ENCODE data around the gene SYNPO2.

The SYNPO2 gene

GRCh38 chr4:118883861-118884260, 4.8 kb upstream of the SYNPO2 start:
- Histone ChIP-seq H3K27ac (no peak overlapping the region), H3K4me3 (no peak overlapping the region)
- no peak for DNase-seq (ENCODE audit: low spot score)
- TF ChIP-seq CTCF (IDR thresholded peaks at IDR 0.05) = no peak

- H3K4me3 ChIP-seq = no peak overlapping the region
- no peak for DNase-seq (ENCODE audit: low spot score)
- no peak for TF ChIP-seq CTCF (IDR thresholded peaks at IDR 0.05)
- H3K27ac ChIP-seq = no peak overlapping the region
These were observed 3.9 kb upstream of the SYNPO2 start for GRCh38 chr4:118884716-118885115.

GRCh38 chr4:118889312-118889691, 648 bp downstream of the SYNPO2 start:
- H3K4me3 ChIP-seq = peak overlapping the region; percentile 83
- TF ChIP-seq CTCF (IDR thresholded peaks at IDR 0.05) = no peak
- H3K27ac ChIP-seq = peak overlapping the region; percentile 87 to 89
- DNase-seq (ENCODE audit: low spot score) = no peak

- TF ChIP-seq CTCF (IDR thresholded peaks at IDR 0.05) = no peak
- H3K27ac ChIP-seq = peak overlapping the region; percentile 87 to 91
- no peak for DNase-seq (ENCODE audit: low spot score)
- H3K4me3 ChIP-seq = peak overlapping the region; percentile 58
These were observed 5.4 kb downstream of the SYNPO2 start for GRCh38 chr4:118894034-118894433.

GRCh38 chr4:118898221-118898620, 9.6 kb downstream of the SYNPO2 start:
- Histone ChIP-seq H3K27ac (peak overlapping the region; percentile 87 to 90), H3K4me3 (peak overlapping the region; percentile 49)
- no peak for DNase-seq (ENCODE audit: low spot score)
- no peak for TF ChIP-seq CTCF (IDR thresholded peaks at IDR 0.05)

- DNase-seq (ENCODE audit: low spot score) = peak; percentile 80
- H3K4me3 ChIP-seq = peak overlapping the region; percentile 49
- TF ChIP-seq CTCF (IDR thresholded peaks at IDR 0.05) = no peak
- peak overlapping the region; percentile 87 to 90 for H3K27ac ChIP-seq
These were observed 10.1 kb downstream of the SYNPO2 start for GRCh38 chr4:118898684-118899138.

GRCh38 chr4:118904418-118904817, 15.8 kb downstream of the SYNPO2 start:
- Histone ChIP-seq H3K27ac (peak overlapping the region; percentile 77 to 88), H3K4me3 (peak overlapping the region; percentile 50)
- no peak for TF ChIP-seq CTCF (IDR thresholded peaks at IDR 0.05)

More at GRCh38 chr4:118904418-118904817, 15.8 kb downstream of the SYNPO2 start:
- no peak for DNase-seq (ENCODE audit: low spot score)
